ENCODE results near the gene PATZ1. TPM values are rescaled to one million over a fixed set of nuclear protein-coding genes. Genes with fewer than 3 reads are reported as not detected.

The PATZ1 gene
- total RNA-seq, 4 donors from 2014 or later: 15.7 to 18.0 (median 17.7) TPM

- WGBS, 2 donors (ENCODE audit: low coverage in 1 of 2): 43 to 64% methylated on average over 1 of the region's 1 CpG
- TF ChIP-seq POLR2AphosphoS5 (IDR thresholded peaks at IDR 0.05) (no peak), POLR2A (IDR thresholded peaks at IDR 0.05) (no peak), EP300 (IDR thresholded peaks at IDR 0.05) (no peak), CTCF (IDR thresholded peaks at IDR 0.05) (no peak)
- no peak overlapping the region for H3K4me3 ChIP-seq
- H3K36me3 ChIP-seq: peaks cover 0 to 94% of the 10 kb centered on the region in 2 donors
- H3K27ac ChIP-seq: no peak overlapping the region
- peaks cover 0 to 9% (median 0%) of the 10 kb centered on the region in 3 donors for H3K4me1 ChIP-seq
- H3K27me3 ChIP-seq: no peaks in the 10 kb centered on the region
- no peak for ATAC-seq
- H3K9me3 ChIP-seq: no peaks in the 10 kb centered on the region
Measured at GRCh38 chr22:31332886-31333285, 13.3 kb downstream of the PATZ1 start.

- no peak overlapping the region for H3K4me3 ChIP-seq
- no peak overlapping the region for H3K27ac ChIP-seq
- peaks cover 0 to 9% (median 0%) of the 10 kb centered on the region in 3 donors for H3K4me1 ChIP-seq
- ATAC-seq: no peak
- TF ChIP-seq POLR2AphosphoS5 (IDR thresholded peaks at IDR 0.05): no peak
- TF ChIP-seq POLR2A (IDR thresholded peaks at IDR 0.05): no peak
- no peak for TF ChIP-seq CTCF (IDR thresholded peaks at IDR 0.05)
- no peak for TF ChIP-seq EP300 (IDR thresholded peaks at IDR 0.05)
- H3K27me3 ChIP-seq: no peaks in the 10 kb centered on the region
- H3K36me3 ChIP-seq: peaks cover 0 to 94% of the 10 kb centered on the region in 2 donors
- 91 to 94% methylated on average over 4 to 5 of the region's 8 CpGs for WGBS, 2 donors (ENCODE audit: low coverage in 1 of 2)
- no peaks in the 10 kb centered on the region for H3K9me3 ChIP-seq
Measured at GRCh38 chr22:31332010-31332409, 14.1 kb downstream of the PATZ1 start.

- Histone ChIP-seq H3K27ac (no peak overlapping the region), H3K4me3 (no peak overlapping the region), H3K27me3 (no peaks in the 10 kb centered on the region), H3K36me3 (peaks cover 0 to 100% of the 10 kb centered on the region in 2 donors), H3K9me3 (no peaks in the 10 kb centered on the region), H3K4me1 (peaks cover 0 to 9% (median 0%) of the 10 kb centered on the region in 3 donors)
- 76 to 92% methylated on average over 3 to 8 of the region's 9 CpGs for WGBS, 2 donors (ENCODE audit: low coverage in 1 of 2)
- ATAC-seq: no peak
- TF ChIP-seq CTCF (IDR thresholded peaks at IDR 0.05) (no peak), POLR2A (IDR thresholded peaks at IDR 0.05) (no peak), EP300 (IDR thresholded peaks at IDR 0.05) (no peak), POLR2AphosphoS5 (IDR thresholded peaks at IDR 0.05) (no peak)
Measured at GRCh38 chr22:31329453-31330215, 16.5 kb downstream of the PATZ1 start.

GRCh38 chr22:31329029-31329428, 17.1 kb downstream of the PATZ1 start:
- no peak for ATAC-seq
- Histone ChIP-seq H3K27ac (no peak overlapping the region), H3K36me3 (peaks cover 0 to 100% of the 10 kb centered on the region in 2 donors), H3K4me3 (no peak overlapping the region), H3K27me3 (no peaks in the 10 kb centered on the region), H3K4me1 (peaks cover 0 to 3% (median 0%) of the 10 kb centered on the region in 3 donors), H3K9me3 (no peaks in the 10 kb centered on the region)
- TF ChIP-seq POLR2AphosphoS5 (IDR thresholded peaks at IDR 0.05) (no peak), POLR2A (IDR thresholded peaks at IDR 0.05) (no peak), CTCF (IDR thresholded peaks at IDR 0.05) (no peak), EP300 (IDR thresholded peaks at IDR 0.05) (no peak)
- 76 to 89% methylated on average over 2 of the region's 4 CpGs for WGBS, 2 donors (ENCODE audit: low coverage in 1 of 2)

GRCh38 chr22:31328544-31328960, 17.6 kb downstream of the PATZ1 start:
- Histone ChIP-seq H3K9me3 (no peaks in the 10 kb centered on the region), H3K27me3 (no peaks in the 10 kb centered on the region), H3K4me1 (no peaks in the 10 kb centered on the region), H3K36me3 (peaks cover 0 to 97% of the 10 kb centered on the region in 2 donors), H3K4me3 (no peak overlapping the region), H3K27ac (no peak overlapping the region)
- ATAC-seq: no peak
- WGBS, 2 donors (ENCODE audit: low coverage in 1 of 2): 81 to 89% methylated on average over 3 to 5 of the region's 13 CpGs
- no peak for TF ChIP-seq EP300 (IDR thresholded peaks at IDR 0.05)
- TF ChIP-seq POLR2A (IDR thresholded peaks at IDR 0.05): no peak
- TF ChIP-seq POLR2AphosphoS5 (IDR thresholded peaks at IDR 0.05): no peak
- TF ChIP-seq CTCF (IDR thresholded peaks at IDR 0.05): no peak
